ENCODE measurements around the gene ABCG1.

The ABCG1 gene

GRCh38 chr21:42280356-42281180, 61.6 kb downstream of the ABCG1 start:
- no peak for DNase-seq (ENCODE audit: low read depth)
- TF ChIP-seq, protein P1, sequence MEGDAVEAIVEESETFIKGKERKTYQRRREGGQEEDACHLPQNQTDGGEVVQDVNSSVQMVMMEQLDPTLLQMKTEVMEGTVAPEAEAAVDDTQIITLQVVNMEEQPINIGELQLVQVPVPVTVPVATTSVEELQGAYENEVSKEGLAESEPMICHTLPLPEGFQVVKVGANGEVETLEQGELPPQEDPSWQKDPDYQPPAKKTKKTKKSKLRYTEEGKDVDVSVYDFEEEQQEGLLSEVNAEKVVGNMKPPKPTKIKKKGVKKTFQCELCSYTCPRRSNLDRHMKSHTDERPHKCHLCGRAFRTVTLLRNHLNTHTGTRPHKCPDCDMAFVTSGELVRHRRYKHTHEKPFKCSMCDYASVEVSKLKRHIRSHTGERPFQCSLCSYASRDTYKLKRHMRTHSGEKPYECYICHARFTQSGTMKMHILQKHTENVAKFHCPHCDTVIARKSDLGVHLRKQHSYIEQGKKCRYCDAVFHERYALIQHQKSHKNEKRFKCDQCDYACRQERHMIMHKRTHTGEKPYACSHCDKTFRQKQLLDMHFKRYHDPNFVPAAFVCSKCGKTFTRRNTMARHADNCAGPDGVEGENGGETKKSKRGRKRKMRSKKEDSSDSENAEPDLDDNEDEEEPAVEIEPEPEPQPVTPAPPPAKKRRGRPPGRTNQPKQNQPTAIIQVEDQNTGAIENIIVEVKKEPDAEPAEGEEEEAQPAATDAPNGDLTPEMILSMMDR (IDR thresholded peaks at IDR 0.05; ENCODE audit: low read depth, low read length, missing control alignments) = no peak
- in situ Hi-C loops (cut with HindIII; ENCODE audit: low sequenced_read_pairs) = no loop called here
- no peak overlapping the region for H3K4me3 ChIP-seq (ENCODE audit: low read depth, low read length)

DNA sequence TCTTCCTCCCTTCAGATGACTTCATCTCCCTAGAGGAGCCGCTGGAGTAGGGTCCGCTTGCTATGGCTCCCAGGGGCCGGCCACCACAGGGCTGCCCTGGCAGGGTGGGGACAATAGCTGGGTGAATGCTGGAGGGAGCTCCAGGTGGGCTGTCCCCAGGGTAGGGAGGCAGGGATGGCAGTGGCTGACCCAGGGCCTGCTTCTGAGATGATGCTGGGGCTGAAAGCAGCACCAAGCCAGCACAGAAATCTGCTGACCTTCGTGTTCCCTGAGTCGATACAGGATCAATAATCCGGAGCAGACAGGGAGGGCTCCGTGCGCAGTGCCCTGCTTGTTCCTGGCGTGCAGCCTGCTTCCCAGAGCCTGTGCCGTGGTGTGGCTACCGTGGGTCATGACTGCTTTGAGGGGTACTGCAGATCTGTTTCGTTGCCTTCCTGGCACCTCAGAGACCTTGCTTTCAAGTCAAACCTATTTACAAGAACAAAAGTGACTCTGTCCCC, 62.3 kb downstream of the ABCG1 start:
- no peak overlapping the region for H3K4me3 ChIP-seq (ENCODE audit: low read depth, low read length)
- in situ Hi-C loops (cut with HindIII; ENCODE audit: low sequenced_read_pairs) = no loop called here
- DNase-seq (ENCODE audit: low read depth) = no peak
- TF ChIP-seq, protein P1 (IDR thresholded peaks at IDR 0.05; ENCODE audit: low read depth, low read length, missing control alignments) = no peak

GRCh38 chr21:42282021-42282420, 63.1 kb downstream of the ABCG1 start:
- in situ Hi-C loops (cut with HindIII; ENCODE audit: low sequenced_read_pairs) = no loop called here
- H3K4me3 ChIP-seq (ENCODE audit: low read depth, low read length) = no peak overlapping the region
- TF ChIP-seq, protein P1 (IDR thresholded peaks at IDR 0.05; ENCODE audit: low read depth, low read length, missing control alignments) = no peak

GRCh38 chr21:42282715-42283114, 63.8 kb downstream of the ABCG1 start:
- no peak overlapping the region for H3K4me3 ChIP-seq (ENCODE audit: low read depth, low read length)
- DNase-seq (ENCODE audit: low read depth) = no peak
- in situ Hi-C loops (cut with HindIII; ENCODE audit: low sequenced_read_pairs) = no loop called here
- TF ChIP-seq, protein P1 (IDR thresholded peaks at IDR 0.05; ENCODE audit: low read depth, low read length, missing control alignments) = no peak

More at GRCh38 chr21:42282021-42282420, 63.1 kb downstream of the ABCG1 start:
- DNase-seq (ENCODE audit: low read depth) = no peak

DNA sequence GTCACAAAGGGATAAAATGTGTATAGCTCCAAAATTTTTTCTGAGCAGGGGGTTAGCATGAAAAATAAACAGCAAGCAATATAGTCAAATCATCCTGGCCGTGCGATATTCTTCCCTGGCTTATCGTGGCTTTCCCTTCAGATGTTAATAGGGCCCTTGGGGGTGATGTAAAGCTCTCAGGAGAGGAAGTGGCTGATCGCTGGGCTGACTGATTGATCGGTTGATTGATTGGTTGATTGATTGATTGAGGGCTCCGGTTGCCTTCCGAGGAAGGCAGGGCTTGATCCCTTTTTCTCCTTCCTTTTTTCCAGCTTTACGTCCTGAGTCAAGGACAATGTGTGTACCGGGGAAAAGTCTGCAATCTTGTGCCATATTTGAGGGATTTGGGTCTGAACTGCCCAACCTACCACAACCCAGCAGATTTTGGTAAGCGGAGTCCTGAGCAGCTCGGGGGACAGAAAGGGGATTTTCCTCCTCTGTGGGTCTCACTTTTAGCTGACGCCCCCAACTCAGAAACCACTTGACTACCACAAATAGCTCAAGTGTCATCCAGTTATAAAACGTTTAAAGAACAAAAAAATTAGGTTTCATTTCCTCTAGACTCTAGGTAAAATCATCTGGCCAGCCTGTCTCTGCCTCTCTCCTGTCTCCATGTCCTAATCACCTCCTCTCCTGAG, 66.8 kb downstream of the ABCG1 start:
- no peak for DNase-seq (ENCODE audit: low read depth)
- in situ Hi-C loops (cut with HindIII; ENCODE audit: low sequenced_read_pairs) = no loop called here
- TF ChIP-seq, protein P1 (IDR thresholded peaks at IDR 0.05; ENCODE audit: low read depth, low read length, missing control alignments) = no peak
- no peak overlapping the region for H3K4me3 ChIP-seq (ENCODE audit: low read depth, low read length)

DNA sequence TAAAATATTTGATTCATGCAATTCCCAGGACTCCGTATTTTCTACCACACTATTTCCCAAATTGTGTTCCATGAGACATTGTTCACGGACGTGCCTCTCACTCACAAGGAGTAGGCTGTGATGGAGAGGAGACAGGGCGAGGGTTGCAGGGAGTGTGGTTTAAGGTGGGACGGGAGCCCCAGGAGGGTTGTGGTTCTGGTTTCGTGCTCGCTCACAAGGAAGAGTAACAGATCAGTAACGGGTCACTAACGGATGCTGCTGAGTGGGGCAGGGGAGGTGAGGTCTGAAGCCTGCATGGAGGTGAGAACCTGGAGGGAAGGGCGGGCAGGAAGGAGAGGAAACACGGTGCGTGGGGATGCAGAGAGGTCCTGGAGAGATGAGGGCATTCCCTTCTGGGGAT, 67.5 kb downstream of the ABCG1 start:
- in situ Hi-C loops (cut with HindIII; ENCODE audit: low sequenced_read_pairs) = no loop called here
- no peak overlapping the region for H3K4me3 ChIP-seq (ENCODE audit: low read depth, low read length)
- no peak for DNase-seq (ENCODE audit: low read depth)
- TF ChIP-seq, protein P1 (IDR thresholded peaks at IDR 0.05; ENCODE audit: low read depth, low read length, missing control alignments) = no peak
